IMR-90 (cell line): Measurements from ENCODE around the gene BCL2. TPM values are rescaled to one million over a fixed set of nuclear protein-coding genes. Genes with fewer than 3 reads are reported as not detected.

ENCODE experiments used
- ATAC-seq: fragments of 200-7000 bp; cut with Tn5 transposase; 2 replicates; pipeline ENCODE4 v1.9.1; 2020; ENCODE audit warnings: low read depth, mild to moderate bottlenecking, moderate library complexity
- BruUV-seq: library from RNA; stranded (reverse); fragments of 400-500 nt; replicated peaks from 2 replicates; lab custom pipeline; 2021; lab: Mats Ljungman, UMichigan
- CTCF ChIA-PET: fragments of 300-600 bp; formaldehyde crosslinking; extraction: SDS; loops from one replicate; lab custom pipeline; 2021; ENCODE audit warnings: antibody characterized with exemption; lab: Yijun Ruan, JAX
- POLR2A ChIA-PET: fragments of 300-600 bp; sonication (Branson Sonifier 250); formaldehyde crosslinking; loops from one replicate; lab custom pipeline; 2022; ENCODE audit warnings: antibody characterized with exemption; ENCODE audit not compliant: unreplicated experiment; lab: Charles Lee
- DNase-seq: peaks from one replicate; pipeline ENCODE4 v3.0.0; 2013
- H2AFZ ChIP-seq: replicated peaks from 2 replicates; pipeline ENCODE3; 2013; ENCODE audit warnings: low read length, mild to moderate bottlenecking; ENCODE audit not compliant: poor library complexity
- H2AK5ac ChIP-seq: 2 replicates; pipeline ENCODE4 v1.6.1; 2013; ENCODE audit warnings: low read depth, low read length, inconsistent platforms
- H2AK9ac ChIP-seq: replicated peaks from 2 replicates; pipeline ENCODE3; 2013; ENCODE audit warnings: mild to moderate bottlenecking, low read depth, low read length, moderate library complexity; ENCODE audit not compliant: poor library complexity
- H2BK120ac ChIP-seq: 2 replicates; pipeline ENCODE4 v1.6.1; 2013; ENCODE audit warnings: low read depth, low read length, inconsistent platforms
- H2BK15ac ChIP-seq: 3 replicates; pipeline ENCODE4 v1.6.1; 2013; ENCODE audit warnings: low read depth, low read length, inconsistent platforms
- H2BK20ac ChIP-seq: 2 replicates; pipeline ENCODE4 v1.6.1; 2013; ENCODE audit warnings: low read depth, mild to moderate bottlenecking, inconsistent platforms, low read length, moderate library complexity
- H2BK5ac ChIP-seq: 2 replicates; pipeline ENCODE4 v1.6.1; 2013; ENCODE audit warnings: mild to moderate bottlenecking, low read depth, low read length, inconsistent platforms; ENCODE audit not compliant: poor library complexity, severe bottlenecking
- H3K14ac ChIP-seq: replicated peaks from 2 replicates; pipeline ENCODE4 v1.6.1; 2013; ENCODE audit warnings: low read depth, low read length, inconsistent platforms
- H3K18ac ChIP-seq: 2 replicates; pipeline ENCODE4 v1.6.1; 2013; ENCODE audit warnings: low read depth, low read length, control low read depth
- H3K23ac ChIP-seq: 2 replicates; pipeline ENCODE4 v1.6.1; 2013; ENCODE audit warnings: low read depth, low read length, inconsistent platforms
- H3K27ac ChIP-seq: 2 replicates; pipeline ENCODE4 v1.5.1; 2013; ENCODE audit warnings: mild to moderate bottlenecking, control low read depth, low read length; ENCODE audit not compliant: insufficient read depth
- H3K27me3 ChIP-seq: 2 replicates; pipeline ENCODE4 v1.6.1; 2013; ENCODE audit warnings: low read length; ENCODE audit not compliant: control insufficient read depth, insufficient read depth
- H3K36me3 ChIP-seq: 2 replicates; pipeline ENCODE4 v1.6.1; 2013; ENCODE audit warnings: low read length, mixed read lengths; ENCODE audit not compliant: control insufficient read depth, insufficient read depth
- H3K4ac ChIP-seq: 2 replicates; pipeline ENCODE4 v1.6.1; 2013; ENCODE audit warnings: low read depth, low read length, inconsistent platforms
- H3K4me1 ChIP-seq: 2 replicates; pipeline ENCODE4 v1.6.1; 2013; ENCODE audit warnings: low read length, mixed read lengths; ENCODE audit not compliant: control insufficient read depth, insufficient read depth
- H3K4me2 ChIP-seq: 2 replicates; pipeline ENCODE4 v1.6.1; 2013; ENCODE audit warnings: low read depth, mild to moderate bottlenecking, control low read depth, low read length, moderate library complexity
- H3K4me3 ChIP-seq: 2 replicates; pipeline ENCODE4 v1.5.1; 2013; ENCODE audit warnings: low read depth, mild to moderate bottlenecking, control low read depth, low read length, moderate library complexity; ENCODE audit not compliant: insufficient read depth
- H3K56ac ChIP-seq: 2 replicates; pipeline ENCODE4 v1.6.1; 2013; ENCODE audit warnings: low read length, inconsistent platforms; ENCODE audit not compliant: insufficient read depth; ENCODE audit errors: extremely low read depth
- H3K79me1 ChIP-seq, 2 experiments: 2 replicates each; pipeline ENCODE4 v1.6.1; 2013; ENCODE audit warnings: low read length in 2 of 2, inconsistent platforms in 1 of 2, low read depth in 1 of 2
- H3K9ac ChIP-seq: 2 replicates; pipeline ENCODE4 v1.6.1; 2013; ENCODE audit warnings: low read depth, low read length, control low read depth
- H3K9me1 ChIP-seq: 2 replicates; pipeline ENCODE4 v1.6.1; 2013; ENCODE audit warnings: low read length, inconsistent platforms; ENCODE audit not compliant: insufficient read depth
- H3K9me3 ChIP-seq: 2 replicates; pipeline ENCODE4 v1.6.1; 2013; ENCODE audit warnings: low read length; ENCODE audit not compliant: control insufficient read depth, insufficient read depth
- H4K20me1 ChIP-seq: 2 replicates; pipeline ENCODE4 v1.6.1; 2013; ENCODE audit warnings: low read length, inconsistent platforms; ENCODE audit not compliant: insufficient read depth
- H4K5ac ChIP-seq: 2 replicates; pipeline ENCODE4 v1.6.1; 2013; ENCODE audit warnings: mild to moderate bottlenecking, low read depth, low read length, control low read depth
- H4K8ac ChIP-seq, 2 experiments: 2 replicates each; pipeline ENCODE4 v1.6.1; 2013; ENCODE audit warnings: low read depth in 2 of 2, low read length in 2 of 2, control low read depth in 1 of 2, inconsistent platforms in 1 of 2
- H4K91ac ChIP-seq: 2 replicates; pipeline ENCODE4 v1.6.1; 2013; ENCODE audit warnings: low read depth, low read length, inconsistent platforms; ENCODE audit not compliant: insufficient read depth
- CEBPB ChIP-seq: IDR thresholded peaks from 2 replicates; pipeline ENCODE4 v1.6.1; 2012; ENCODE audit warnings: low read depth, low read length, improper control_type of control experiment
- FOS ChIP-seq: fragments of 150-350 bp; IDR thresholded peaks from 2 replicates; pipeline ENCODE4 v1.6.1; 2016; ENCODE audit warnings: low read depth, low read length
- MAZ ChIP-seq: IDR thresholded peaks from 2 replicates; pipeline ENCODE4 v1.6.1; 2012; ENCODE audit warnings: low read depth, mild to moderate bottlenecking, low read length, improper control_type of control experiment, moderate library complexity, borderline replicate concordance
- RCOR1 ChIP-seq: IDR thresholded peaks from 2 replicates; pipeline ENCODE4 v1.6.1; 2012; ENCODE audit warnings: mild to moderate bottlenecking, low read length, improper control_type of control experiment; ENCODE audit not compliant: insufficient replicate concordance
- WGBS, 2 experiments: methylation state at CpG; one replicate each; pipeline versions ENCODE4 v1.1.5 to v1.1.7; 2013; ENCODE audit warnings: missing lambda C conversion rate in 2 of 2; ENCODE audit not compliant: insufficient read length in 1 of 2; ENCODE audit errors: extremely low coverage in 2 of 2; 5-methylcytosine and 5-hydroxymethylcytosine counted together
- dilution Hi-C: fragments of 300-500 bp; cut with HindIII; formaldehyde crosslinking; loops from one replicate; pipeline ENCODE4 v1.14.3; 2018; ENCODE audit warnings: low sequenced_read_pairs; ENCODE audit not compliant: unreplicated experiment
- in situ Hi-C: fragments of 300-500 bp; cut with MboI; formaldehyde crosslinking; loops from 3 replicates; pipeline ENCODE4 v1.14.3; 2019; ENCODE audit warnings: low sequenced_read_pairs, inconsistent platforms, mixed read lengths
- intact Hi-C: fragments of 100-400 bp; cut with micrococcal nuclease; formaldehyde crosslinking; loops from 2 replicates; pipeline ENCODE4 v1.10.0; 2022
- polyA plus RNA-seq, 3 experiments: library from polyadenylated mRNA; depleted of rRNA; stranded (reverse); fragments of >200 nt; gene quantifications; 2 replicates each; pipeline ENCODE4 v1.2.3, GENCODE V29; 2012; ENCODE audit warnings: low replicate concordance in 1 of 3
- total RNA-seq: library from RNA; depleted of rRNA; stranded (reverse); fragments of >200 nt; gene quantifications from 2 replicates; pipeline ENCODE4 v1.2.3, GENCODE V29; 2012
- TF ChIP-seq, protein P1 (sequence below): conservative IDR thresholded peaks from 2 replicates; pipeline ENCODE4 v1.5.1; 2012; ENCODE audit warnings: mild to moderate bottlenecking, low read depth, low read length, improper control_type of control experiment

The BCL2 gene
- total and polyA plus RNA-seq, 2 of the 4 experiments (the other 2 are of a cell fraction) = 0.24 to 0.54 TPM

DNA sequence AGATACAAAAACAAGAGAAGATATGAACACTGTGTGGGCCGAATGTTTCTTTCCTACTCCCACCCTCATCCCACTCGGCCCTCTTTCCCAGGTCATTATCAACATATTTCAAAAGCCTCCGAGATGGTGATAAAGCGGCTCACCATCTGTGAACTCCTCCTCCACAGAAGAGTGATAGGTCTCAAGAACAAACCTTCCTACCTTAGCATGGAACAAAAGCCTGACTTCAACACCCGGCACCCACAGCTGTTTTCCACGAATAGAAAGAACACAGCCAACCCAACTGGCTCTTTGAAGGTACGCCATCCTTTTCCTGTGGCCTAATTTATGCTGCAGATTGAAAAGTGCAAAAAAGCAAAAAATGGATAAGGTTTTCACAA is 28.8 kb downstream of the BCL2 start (continued):
- TF ChIP-seq RCOR1 (no peak), CEBPB (no peak), FOS (no peak)

DNA sequence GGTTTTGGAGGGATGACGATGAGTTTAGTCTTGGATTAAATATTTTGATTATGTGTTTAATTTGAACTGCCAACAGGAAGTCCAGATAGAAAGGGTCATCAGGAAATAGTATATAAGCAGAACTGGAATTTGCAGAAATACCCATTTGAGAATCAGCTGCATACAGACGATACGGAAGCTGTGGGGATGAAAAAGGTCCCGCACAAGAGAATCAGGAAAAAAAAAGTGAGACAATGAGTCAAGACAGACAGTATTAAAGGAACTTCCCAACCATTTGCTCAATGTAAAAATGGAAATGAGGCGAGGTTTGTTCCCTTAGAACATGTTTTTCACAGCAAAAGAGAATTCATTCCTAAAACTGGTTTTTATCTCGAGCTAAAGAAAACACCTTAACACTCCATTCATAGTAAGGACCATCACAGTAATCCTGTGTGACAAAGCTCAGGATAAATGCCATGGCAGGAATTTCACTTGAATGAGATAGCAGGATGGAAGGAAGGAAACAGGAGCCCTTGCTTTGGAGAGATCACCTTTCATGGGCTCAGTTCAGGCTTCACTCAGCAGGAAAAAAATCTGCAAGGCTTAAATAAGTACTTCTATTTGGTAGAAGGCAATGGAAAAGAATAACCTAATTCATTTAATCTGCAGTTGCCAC is 29.3 kb downstream of the BCL2 start:
- H3K4me3 ChIP-seq = no peak overlapping the region

More for the DNA sequence above, 29.3 kb downstream of the BCL2 start:
- H4K5ac ChIP-seq = no peak overlapping the region
- H3K56ac ChIP-seq = no peak overlapping the region
- intact Hi-C loops (no loop called here), dilution Hi-C loops (no loop called here), in situ Hi-C loops (no loop called here)
- H3K14ac ChIP-seq = no peak overlapping the region
- ChIA-PET CTCF (no interaction called here), POLR2A (no interaction called here)
- ATAC-seq = no peak
- H3K4me1 ChIP-seq = no peaks in the 10 kb centered on the region
- H3K9me1 ChIP-seq = no peaks in the 10 kb centered on the region
- no peak overlapping the region for H2BK15ac ChIP-seq
- H2AFZ ChIP-seq = no peak overlapping the region
- no CpG with 5 or more reads among the region's 6 CpGs for WGBS, 2 experiments
- H3K9me3 ChIP-seq = no peaks in the 10 kb centered on the region
- no peak overlapping the region for H3K27ac ChIP-seq
- no peak overlapping the region for H2AK5ac ChIP-seq
- no peaks in the 10 kb centered on the region for H4K20me1 ChIP-seq
- H2AK9ac ChIP-seq = no peak overlapping the region
- H4K8ac ChIP-seq = no peak overlapping the region
- no peak overlapping the region for H3K23ac ChIP-seq
- no peaks in the 10 kb centered on the region for H3K36me3 ChIP-seq
- no peaks in the 10 kb centered on the region for H3K79me1 ChIP-seq
- H3K4ac ChIP-seq = no peak overlapping the region
- no TSS peak for BruUV-seq
- no peak for TF ChIP-seq MAZ
- TF ChIP-seq, protein P1, sequence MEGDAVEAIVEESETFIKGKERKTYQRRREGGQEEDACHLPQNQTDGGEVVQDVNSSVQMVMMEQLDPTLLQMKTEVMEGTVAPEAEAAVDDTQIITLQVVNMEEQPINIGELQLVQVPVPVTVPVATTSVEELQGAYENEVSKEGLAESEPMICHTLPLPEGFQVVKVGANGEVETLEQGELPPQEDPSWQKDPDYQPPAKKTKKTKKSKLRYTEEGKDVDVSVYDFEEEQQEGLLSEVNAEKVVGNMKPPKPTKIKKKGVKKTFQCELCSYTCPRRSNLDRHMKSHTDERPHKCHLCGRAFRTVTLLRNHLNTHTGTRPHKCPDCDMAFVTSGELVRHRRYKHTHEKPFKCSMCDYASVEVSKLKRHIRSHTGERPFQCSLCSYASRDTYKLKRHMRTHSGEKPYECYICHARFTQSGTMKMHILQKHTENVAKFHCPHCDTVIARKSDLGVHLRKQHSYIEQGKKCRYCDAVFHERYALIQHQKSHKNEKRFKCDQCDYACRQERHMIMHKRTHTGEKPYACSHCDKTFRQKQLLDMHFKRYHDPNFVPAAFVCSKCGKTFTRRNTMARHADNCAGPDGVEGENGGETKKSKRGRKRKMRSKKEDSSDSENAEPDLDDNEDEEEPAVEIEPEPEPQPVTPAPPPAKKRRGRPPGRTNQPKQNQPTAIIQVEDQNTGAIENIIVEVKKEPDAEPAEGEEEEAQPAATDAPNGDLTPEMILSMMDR = no peak
- TF ChIP-seq CEBPB = no peak
- no peak overlapping the region for H3K9ac ChIP-seq
- no peak overlapping the region for H3K18ac ChIP-seq
- no peak for DNase-seq
- no peak overlapping the region for H2BK120ac ChIP-seq
- H3K4me2 ChIP-seq = no peak overlapping the region
- no peak overlapping the region for H4K91ac ChIP-seq
- no peak overlapping the region for H2BK5ac ChIP-seq
- H2BK20ac ChIP-seq = no peak overlapping the region
- H3K27me3 ChIP-seq = peaks cover 3% of the 10 kb centered on the region
